HEK293 (cell line): Measurements from ENCODE around the gene HRH4.

ENCODE experiments used
- CTCF ChIA-PET: fragments of 350-600 bp; formaldehyde crosslinking; extraction: SDS; loops from one replicate; lab custom pipeline; 2021; ENCODE audit warnings: antibody characterized with exemption; lab: Yijun Ruan, JAX
- POLR2A ChIA-PET: fragments of 300-600 bp; formaldehyde crosslinking; extraction: SDS; loops from one replicate; lab custom pipeline; 2020; ENCODE audit warnings: antibody characterized with exemption, inconsistent platforms; lab: Yijun Ruan, JAX
- H3K27ac ChIP-seq: fragments of 200-500 bp; sonication (Bioruptor generic); 2 replicates; pipeline ENCODE4 v1.5.1; 2014; ENCODE audit warnings: low read depth, low read length, control low read depth, inconsistent platforms; ENCODE audit errors: extremely low read depth
- H3K36me3 ChIP-seq, 2 experiments: fragments of 200-500 bp in 1 of 2; sonication (Bioruptor generic) in 1 of 2; 1 replicate in 1 of 2; 2 replicates in 1 of 2; pipeline ENCODE4 v1.5.1; 2014 to 2017; ENCODE audit warnings: inconsistent platforms in 2 of 2, low read length in 2 of 2; ENCODE audit not compliant: control insufficient read depth in 2 of 2, insufficient read depth in 1 of 2
- H3K4me1 ChIP-seq: fragments of 200-500 bp; sonication (Bioruptor generic); 2 replicates; pipeline ENCODE4 v1.5.1; 2014; ENCODE audit warnings: mild to moderate bottlenecking, low read length, inconsistent platforms; ENCODE audit not compliant: control insufficient read depth, insufficient read depth
- H3K4me3 ChIP-seq: 2 replicates; pipeline ENCODE4 v1.5.1; 2011; ENCODE audit warnings: low read depth, mild to moderate bottlenecking, control low read depth, low read length, moderate library complexity
- H3K9me3 ChIP-seq: fragments of 200-500 bp; sonication (Bioruptor generic); 2 replicates; pipeline ENCODE4 v1.5.1; 2014; ENCODE audit warnings: low read depth, low read length, inconsistent platforms; ENCODE audit not compliant: control insufficient read depth, insufficient read depth
- KLF7 ChIP-seq: fragments of 450-650 bp; formaldehyde crosslinking; IDR thresholded peaks from 2 replicates; pipeline ENCODE4 v1.5.1; 2016; ENCODE audit warnings: missing biosample characterization, missing genetic modification characterization, borderline replicate concordance
- SCRT2 ChIP-seq: fragments of 450-650 bp; formaldehyde crosslinking; IDR thresholded peaks from 2 replicates; pipeline ENCODE4 v1.5.1; 2016; ENCODE audit warnings: missing biosample characterization, missing genetic modification characterization
- TRIM28 ChIP-seq: IDR thresholded peaks from 2 replicates; pipeline ENCODE4 v1.6.1; 2011; ENCODE audit warnings: low read length, control low read depth, borderline replicate concordance
- ZFP3 ChIP-seq: fragments of 450-650 bp; formaldehyde crosslinking; IDR thresholded peaks from 2 replicates; pipeline ENCODE4 v1.5.1; 2016; ENCODE audit warnings: low read depth, missing biosample characterization, missing genetic modification characterization
- ZFP69B ChIP-seq: fragments of 450-650 bp; formaldehyde crosslinking; IDR thresholded peaks from 2 replicates; pipeline ENCODE4 v1.5.1; 2016; ENCODE audit warnings: missing biosample characterization, missing genetic modification characterization
- ZNF133 ChIP-seq: fragments of 450-650 bp; formaldehyde crosslinking; IDR thresholded peaks from 2 replicates; pipeline ENCODE4 v1.5.1; 2016; ENCODE audit warnings: missing biosample characterization, missing genetic modification characterization
- ZNF184 ChIP-seq: fragments of 450-650 bp; IDR thresholded peaks from 2 replicates; pipeline ENCODE4 v1.5.1; 2018; ENCODE audit warnings: missing biosample characterization, mild to moderate bottlenecking, missing genetic modification characterization
- ZNF350 ChIP-seq: fragments of 450-650 bp; formaldehyde crosslinking; IDR thresholded peaks from 2 replicates; pipeline ENCODE4 v1.5.0; 2017; ENCODE audit warnings: missing biosample characterization, mild to moderate bottlenecking, missing genetic modification characterization
- ZNF416 ChIP-seq: fragments of 450-650 bp; formaldehyde crosslinking; IDR thresholded peaks from 2 replicates; pipeline ENCODE4 v1.5.1; 2016; ENCODE audit warnings: missing biosample characterization, missing genetic modification characterization
- ZNF426 ChIP-seq: fragments of 450-650 bp; formaldehyde crosslinking; IDR thresholded peaks from 2 replicates; pipeline ENCODE4 v1.5.1; 2017; ENCODE audit warnings: missing biosample characterization, missing genetic modification characterization, mild to moderate bottlenecking, inconsistent platforms, moderate library complexity
- ZNF48 ChIP-seq: fragments of 450-650 bp; formaldehyde crosslinking; IDR thresholded peaks from 2 replicates; pipeline ENCODE4 v1.5.1; 2016; ENCODE audit warnings: missing biosample characterization, missing genetic modification characterization
- ZNF623 ChIP-seq: fragments of 450-650 bp; formaldehyde crosslinking; IDR thresholded peaks from 2 replicates; pipeline ENCODE4 v1.5.1; 2016; ENCODE audit warnings: missing biosample characterization, missing genetic modification characterization
- ZSCAN23 ChIP-seq: fragments of 450-650 bp; formaldehyde crosslinking; IDR thresholded peaks from 2 replicates; pipeline ENCODE4 v1.5.1; 2016; ENCODE audit warnings: missing biosample characterization, missing genetic modification characterization
- TF ChIP-seq, protein P1 (sequence below): fragments of 450-650 bp; IDR thresholded peaks from 2 replicates; pipeline ENCODE4 v1.5.1; 2018; ENCODE audit warnings: missing biosample characterization, mild to moderate bottlenecking, missing genetic modification characterization
- TF ChIP-seq, protein P2 (sequence below): fragments of 450-650 bp; formaldehyde crosslinking; IDR thresholded peaks from 2 replicates; pipeline ENCODE4 v1.5.1; 2016; ENCODE audit warnings: missing biosample characterization, missing genetic modification characterization

HRH4 gene

GRCh38 chr18:24466771-24467170 lies 6.3 kb downstream of the HRH4 start:
- Histone ChIP-seq H3K4me1 (no peaks in the 10 kb centered on the region), H3K9me3 (no peaks in the 10 kb centered on the region), H3K27ac (no peak overlapping the region), H3K36me3 (no peaks in the 10 kb centered on the region), H3K4me3 (no peak overlapping the region)
- POLR2A ChIA-PET = no interaction called here
- TF ChIP-seq ZNF623 (no peak), ZNF48 (tag by site-specific recombination) (no peak), ZNF416 (tag by site-specific recombination) (no peak), ZNF133 (tag by site-specific recombination) (no peak), ZNF350 (tag by site-specific recombination) (no peak), ZFP3 (tag by site-specific recombination) (no peak)
- TF ChIP-seq, protein P1, sequence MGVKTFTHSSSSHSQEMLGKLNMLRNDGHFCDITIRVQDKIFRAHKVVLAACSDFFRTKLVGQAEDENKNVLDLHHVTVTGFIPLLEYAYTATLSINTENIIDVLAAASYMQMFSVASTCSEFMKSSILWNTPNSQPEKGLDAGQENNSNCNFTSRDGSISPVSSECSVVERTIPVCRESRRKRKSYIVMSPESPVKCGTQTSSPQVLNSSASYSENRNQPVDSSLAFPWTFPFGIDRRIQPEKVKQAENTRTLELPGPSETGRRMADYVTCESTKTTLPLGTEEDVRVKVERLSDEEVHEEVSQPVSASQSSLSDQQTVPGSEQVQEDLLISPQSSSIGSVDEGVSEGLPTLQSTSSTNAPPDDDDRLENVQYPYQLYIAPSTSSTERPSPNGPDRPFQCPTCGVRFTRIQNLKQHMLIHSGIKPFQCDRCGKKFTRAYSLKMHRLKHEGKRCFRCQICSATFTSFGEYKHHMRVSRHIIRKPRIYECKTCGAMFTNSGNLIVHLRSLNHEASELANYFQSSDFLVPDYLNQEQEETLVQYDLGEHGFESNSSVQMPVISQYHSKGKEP = no peak
- CTCF ChIA-PET = interaction anchor here (0.7 to 1.6 kb wide), 4 partner anchors 19 to 107 kb away, joined by 3 to 8 read pairs (median 5); no protein-coding TSS in a partner anchor

DNA sequence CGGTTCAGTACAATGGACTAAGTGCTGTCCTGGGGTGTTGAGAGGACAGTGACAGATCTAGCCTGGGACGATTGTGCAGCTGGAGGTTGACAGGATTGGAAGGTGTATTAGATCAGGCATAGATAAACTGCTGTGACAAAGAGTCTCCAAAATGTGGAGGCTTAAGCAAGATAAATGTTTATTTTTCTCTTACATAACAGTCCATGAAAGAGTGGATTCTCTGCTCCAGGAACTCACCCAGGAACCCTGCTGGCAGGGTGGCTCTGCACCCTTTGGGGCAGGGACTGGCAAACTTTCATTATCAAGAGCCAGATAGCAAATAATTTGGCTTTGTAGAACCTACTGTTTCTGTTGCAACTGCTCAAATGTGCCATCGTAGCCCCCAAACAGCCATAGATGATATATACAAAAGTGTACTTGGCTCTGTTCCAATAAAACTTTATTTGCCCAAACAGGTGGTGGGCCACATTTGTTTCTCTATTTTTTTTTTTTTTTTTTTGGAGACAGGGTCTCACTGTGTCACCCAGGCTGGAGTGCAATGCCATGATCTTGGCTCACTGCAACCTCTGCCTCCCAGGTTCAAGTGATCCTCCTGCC lies 9.7 kb downstream of the HRH4 start:
- POLR2A ChIA-PET = no interaction called here

DNA sequence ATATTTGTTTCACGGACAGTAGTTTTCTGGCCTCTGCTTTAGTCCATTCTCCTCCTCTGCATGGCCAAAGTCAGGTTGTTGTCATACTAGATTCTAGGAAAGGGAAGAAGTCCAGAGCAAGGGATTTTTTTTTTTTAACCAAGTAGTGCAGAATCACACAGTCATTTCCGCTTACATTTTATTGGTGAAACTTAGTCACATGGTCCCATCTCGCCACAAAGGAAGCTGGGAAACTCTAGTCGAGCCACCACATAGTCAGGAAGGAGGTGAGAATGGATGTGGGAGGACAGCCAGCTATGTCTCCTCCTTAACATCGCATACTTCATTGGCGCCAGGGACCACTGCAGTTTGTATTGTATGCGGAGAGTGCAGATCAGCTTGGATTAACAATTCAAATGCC lies 10.4 kb downstream of the HRH4 start:
- TF ChIP-seq KLF7 (tag by site-specific recombination) = no peak
- no peak for TF ChIP-seq ZSCAN23 (tag by site-specific recombination)
- no peak for TF ChIP-seq ZNF416 (tag by site-specific recombination)
- H3K36me3 ChIP-seq = no peaks in the 10 kb centered on the region
- ChIA-PET CTCF (interaction anchor here (1.4 kb wide), 1 partner anchor 18 kb away, joined by 7 read pairs; no protein-coding TSS in a partner anchor), POLR2A (interaction anchor here (0.6 kb wide), 1 partner anchor 14 kb away, joined by 5 read pairs; no protein-coding TSS in a partner anchor)
- H3K4me3 ChIP-seq = no peak overlapping the region
- no peaks in the 10 kb centered on the region for H3K9me3 ChIP-seq
- no peaks in the 10 kb centered on the region for H3K4me1 ChIP-seq
- no peak overlapping the region for H3K27ac ChIP-seq

More for the DNA sequence above, 9.7 kb downstream of the HRH4 start:
- Histone ChIP-seq H3K27ac (no peak overlapping the region), H3K9me3 (no peaks in the 10 kb centered on the region), H3K4me3 (no peak overlapping the region), H3K4me1 (no peaks in the 10 kb centered on the region), H3K36me3 (no peaks in the 10 kb centered on the region)
- TF ChIP-seq ZFP69B (tag by site-specific recombination) = no peak
- CTCF ChIA-PET = interaction anchor here (1.4 kb wide), 1 partner anchor 19 kb away, joined by 7 read pairs; no protein-coding TSS in a partner anchor

GRCh38 chr18:24472591-24472990 lies 12.2 kb downstream of the HRH4 start:
- Histone ChIP-seq H3K9me3 (no peaks in the 10 kb centered on the region), H3K27ac (no peak overlapping the region), H3K36me3 (no peaks in the 10 kb centered on the region), H3K4me1 (no peaks in the 10 kb centered on the region), H3K4me3 (no peak overlapping the region)
- ChIA-PET POLR2A (no interaction called here), CTCF (interaction anchor here (1.2 kb wide), 1 partner anchor 17 kb away, joined by 3 read pairs; no protein-coding TSS in a partner anchor)
- TF ChIP-seq, protein P1 = no peak

GRCh38 chr18:24474406-24474805 lies 14.0 kb downstream of the HRH4 start:
- no peak overlapping the region for H3K27ac ChIP-seq
- CTCF ChIA-PET = interaction anchor here (0.6 to 1.8 kb wide), 4 partner anchors 13 to 1973 kb away, joined by 3 to 7 read pairs (median 3); no protein-coding TSS in a partner anchor
- POLR2A ChIA-PET = interaction anchor here (0.7 kb wide), 1 partner anchor 526 kb away, joined by 4 read pairs; no protein-coding TSS in a partner anchor
- TF ChIP-seq SCRT2 (tag by site-specific recombination) (no peak), TRIM28 (no peak), ZSCAN23 (tag by site-specific recombination) (no peak), ZNF426 (tag by site-specific recombination) (no peak), ZNF184 (tag by site-specific recombination) (no peak)
- TF ChIP-seq, protein P2, sequence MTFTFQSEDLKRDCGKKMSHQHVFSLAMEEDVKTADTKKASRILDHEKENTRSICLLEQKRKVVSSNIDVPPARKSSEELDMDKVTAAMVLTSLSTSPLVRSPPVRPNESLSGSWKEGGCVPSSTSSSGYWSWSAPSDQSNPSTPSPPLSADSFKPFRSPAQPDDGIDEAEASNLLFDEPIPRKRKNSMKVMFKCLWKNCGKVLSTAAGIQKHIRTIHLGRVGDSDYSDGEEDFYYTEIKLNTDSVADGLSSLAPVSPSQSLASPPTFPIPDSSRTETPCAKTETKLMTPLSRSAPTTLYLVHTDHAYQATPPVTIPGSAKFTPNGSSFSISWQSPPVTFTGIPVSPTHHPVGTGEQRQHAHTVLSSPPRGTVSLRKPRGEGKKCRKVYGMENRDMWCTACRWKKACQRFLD = no peak
- H3K4me1 ChIP-seq = no peaks in the 10 kb centered on the region
- no peaks in the 10 kb centered on the region for H3K36me3 ChIP-seq
- H3K4me3 ChIP-seq = no peak overlapping the region
- H3K9me3 ChIP-seq = no peaks in the 10 kb centered on the region
